K562 (cell line): ENCODE data around the gene SRPK1. TPM values are rescaled to one million over a fixed set of nuclear protein-coding genes. Genes with fewer than 3 reads are reported as not detected.

Source experiments
- BRD4 ChIP-seq: fragments of 200-600 bp; sonication (generic); IDR thresholded peaks from 2 replicates; pipeline ENCODE4 v1.6.1; 2017; ENCODE audit warnings: inconsistent platforms
- CBFA2T2 ChIP-seq: fragments of 450-650 bp; conservative IDR thresholded peaks from 2 replicates; pipeline ENCODE4 v1.6.1; 2017; ENCODE audit warnings: mild to moderate bottlenecking
- CC2D1A ChIP-seq: fragments of 450-650 bp; IDR thresholded peaks from 2 replicates; pipeline ENCODE4 v1.6.1; 2017; ENCODE audit warnings: mild to moderate bottlenecking
- CHCHD3 ChIP-seq: fragments of 250-450 bp; sonication (Bioruptor Pico); IDR thresholded peaks from 2 replicates; pipeline ENCODE4 v2.1.2; 2022; ENCODE audit warnings: mild to moderate bottlenecking
- FOXA1 ChIP-seq: fragments of 450-650 bp; IDR thresholded peaks from 2 replicates; pipeline ENCODE4 v1.6.1; 2016; ENCODE audit warnings: mild to moderate bottlenecking, borderline replicate concordance
- GATAD2B ChIP-seq: fragments of 450-650 bp; IDR thresholded peaks from 2 replicates; pipeline ENCODE4 v1.6.1; 2017; ENCODE audit warnings: mild to moderate bottlenecking, borderline replicate concordance
- IFI16 ChIP-seq: fragments of 250-450 bp; sonication (Bioruptor Pico); IDR thresholded peaks from 2 replicates; pipeline ENCODE4 v2.1.2; 2022; ENCODE audit warnings: mild to moderate bottlenecking, inconsistent platforms
- KLF13 ChIP-seq: fragments of 450-650 bp; IDR thresholded peaks from 2 replicates; pipeline ENCODE4 v1.6.1; 2016; ENCODE audit warnings: missing genetic modification characterization, low read depth, mild to moderate bottlenecking, missing compliant biosample characterization, moderate library complexity, borderline replicate concordance
- RBM15 ChIP-seq: fragments of 200-400 bp; formaldehyde crosslinking; IDR thresholded peaks from 2 replicates; pipeline ENCODE4 v1.6.1; 2018; ENCODE audit warnings: mild to moderate bottlenecking, low read length, moderate library complexity; ENCODE audit not compliant: insufficient read depth
- TAF1 ChIP-seq: IDR thresholded peaks from 2 replicates; pipeline ENCODE4 v1.6.1; 2011; ENCODE audit warnings: mild to moderate bottlenecking, low read length, moderate library complexity; ENCODE audit not compliant: insufficient read depth, control insufficient read depth, severe bottlenecking; ENCODE audit errors: extremely low read depth
- ZNF140 ChIP-seq: fragments of 250-450 bp; sonication (Bioruptor Pico); IDR thresholded peaks from 2 replicates; pipeline ENCODE4 v1.8.0; 2021; ENCODE audit warnings: moderate library complexity, mild to moderate bottlenecking, inconsistent platforms
- ZNF224 ChIP-seq: sonication (generic); formaldehyde crosslinking; IDR thresholded peaks from 2 replicates; pipeline ENCODE4 v1.8.0; 2022; ENCODE audit warnings: mild to moderate bottlenecking, missing genetic modification reagents
- ZNF785 ChIP-seq: fragments of 250-450 bp; sonication (Bioruptor Pico); IDR thresholded peaks from 2 replicates; pipeline ENCODE4 v1.4.0; 2020; ENCODE audit warnings: mild to moderate bottlenecking
- ZZZ3 ChIP-seq: fragments of 450-650 bp; IDR thresholded peaks from 2 replicates; pipeline ENCODE4 v1.6.1; 2016; ENCODE audit warnings: antibody characterized with exemption, mild to moderate bottlenecking, moderate library complexity
- polyA plus RNA-seq, 8 experiments: library from polyadenylated mRNA; depleted of rRNA in 4 of 8; stranded (reverse) in 5 of 8; unstranded in 3 of 8; fragments of >200 nt; fragmentation: Nextera tagmentation in 2 of 8; fragmentation: Illumina TruSeq in 1 of 8; extraction: Ambion mirVana in 2 of 8; extraction: Trizol in 1 of 8; gene quantifications; 2 replicates each; pipeline versions ENCODE4 v1.2.1 to v1.2.3, GENCODE V29; 2011 to 2014; ENCODE audit warnings: inconsistent platforms in 1 of 8, missing spikeins in 1 of 8
- total RNA-seq, 7 experiments: library from RNA; depleted of rRNA in 6 of 7; stranded (reverse); fragments of >200 nt in 6 of 7; fragmentation: Illumina TruSeq in 2 of 7; extraction: Trizol in 2 of 7; gene quantifications; 2 replicates each; pipeline versions ENCODE4 v1.2.1 to v1.2.3, GENCODE V29; 2011 to 2021; ENCODE audit warnings: low replicate concordance in 1 of 7
- TF ChIP-seq, protein P1 (sequence below), 2 experiments: fragments of 150-350 bp in 1 of 2; IDR thresholded peaks; 2 replicates each; pipeline ENCODE4 v1.6.1; 2012 to 2016; ENCODE audit warnings: low read depth in 2 of 2, low read length in 2 of 2, mild to moderate bottlenecking in 1 of 2, moderate library complexity in 1 of 2
- TF ChIP-seq, protein P2 (sequence below): sonication (generic); formaldehyde crosslinking; IDR thresholded peaks from 2 replicates; pipeline ENCODE4 v1.8.0; 2022; ENCODE audit warnings: mild to moderate bottlenecking, missing genetic modification reagents
- TF ChIP-seq, protein P3 (sequence below): fragments of 250-450 bp; sonication (Bioruptor Pico); IDR thresholded peaks from 2 replicates; pipeline ENCODE4 v1.5.0; 2021; ENCODE audit warnings: mild to moderate bottlenecking, borderline replicate concordance
- TF ChIP-seq, protein P4 (sequence below): fragments of 250-450 bp; sonication (Bioruptor Pico); IDR thresholded peaks from 2 replicates; pipeline ENCODE4 v1.8.0; 2021; ENCODE audit warnings: borderline replicate concordance, mild to moderate bottlenecking, moderate library complexity; ENCODE audit not compliant: poor library complexity, severe bottlenecking
- TF ChIP-seq, protein P5 (sequence below): fragments of 450-650 bp; formaldehyde crosslinking; IDR thresholded peaks from 2 replicates; pipeline ENCODE4 v1.4.0; 2022; ENCODE audit warnings: missing genetic modification characterization

Gene SRPK1
- total and polyA plus RNA-seq, 9 of the 15 experiments (the other 6 are each of a cell fraction or from before 2014, with no cell fraction given), result 99.6 to 185 (median 159) TPM

DNA sequence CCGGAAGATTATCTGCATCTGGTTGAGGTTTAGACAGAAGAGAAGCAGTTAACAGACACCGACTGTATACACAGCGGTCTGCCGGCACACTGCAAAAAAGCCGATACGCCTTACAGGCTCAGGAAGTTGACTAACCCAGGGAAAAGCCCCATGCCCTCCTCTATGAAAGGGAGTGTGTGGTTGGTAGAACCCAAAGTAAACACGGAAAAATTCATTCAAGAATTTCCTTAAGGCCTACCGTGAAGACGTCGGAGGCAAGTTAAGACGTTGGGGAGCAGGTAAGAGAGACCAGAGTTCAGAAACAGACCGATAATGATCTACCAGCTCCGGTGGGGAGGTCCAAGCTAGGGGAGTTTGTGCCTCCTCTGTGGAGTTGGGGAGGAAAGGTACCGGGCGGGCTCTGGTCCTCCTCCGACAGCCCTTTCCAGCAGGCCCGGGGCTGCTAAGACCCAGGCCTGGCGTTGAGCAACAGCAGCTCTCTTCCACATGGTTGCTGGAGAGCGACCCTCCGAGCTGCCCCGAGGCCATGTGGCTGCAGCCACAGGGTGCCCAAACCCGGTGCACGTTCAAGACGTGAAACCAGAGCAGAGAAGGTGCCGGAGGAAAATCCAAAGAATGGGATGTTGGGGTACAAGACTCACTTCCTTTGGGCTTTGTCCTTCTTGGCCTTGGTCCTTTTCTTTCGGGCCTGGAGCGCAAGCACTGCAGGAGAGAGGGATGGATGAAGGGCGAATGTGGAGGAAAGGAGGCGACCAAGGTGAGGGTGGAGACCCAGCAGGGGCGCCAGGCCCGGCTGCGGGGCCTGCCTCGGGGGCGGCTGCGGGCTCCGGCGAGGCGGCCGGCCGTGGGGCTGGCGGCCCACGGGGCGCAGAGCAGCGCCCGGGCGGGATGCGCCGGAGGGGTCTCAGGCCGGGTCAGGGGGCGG, 809 bp downstream of the SRPK1 start (continued):
- TF ChIP-seq, protein P1, sequence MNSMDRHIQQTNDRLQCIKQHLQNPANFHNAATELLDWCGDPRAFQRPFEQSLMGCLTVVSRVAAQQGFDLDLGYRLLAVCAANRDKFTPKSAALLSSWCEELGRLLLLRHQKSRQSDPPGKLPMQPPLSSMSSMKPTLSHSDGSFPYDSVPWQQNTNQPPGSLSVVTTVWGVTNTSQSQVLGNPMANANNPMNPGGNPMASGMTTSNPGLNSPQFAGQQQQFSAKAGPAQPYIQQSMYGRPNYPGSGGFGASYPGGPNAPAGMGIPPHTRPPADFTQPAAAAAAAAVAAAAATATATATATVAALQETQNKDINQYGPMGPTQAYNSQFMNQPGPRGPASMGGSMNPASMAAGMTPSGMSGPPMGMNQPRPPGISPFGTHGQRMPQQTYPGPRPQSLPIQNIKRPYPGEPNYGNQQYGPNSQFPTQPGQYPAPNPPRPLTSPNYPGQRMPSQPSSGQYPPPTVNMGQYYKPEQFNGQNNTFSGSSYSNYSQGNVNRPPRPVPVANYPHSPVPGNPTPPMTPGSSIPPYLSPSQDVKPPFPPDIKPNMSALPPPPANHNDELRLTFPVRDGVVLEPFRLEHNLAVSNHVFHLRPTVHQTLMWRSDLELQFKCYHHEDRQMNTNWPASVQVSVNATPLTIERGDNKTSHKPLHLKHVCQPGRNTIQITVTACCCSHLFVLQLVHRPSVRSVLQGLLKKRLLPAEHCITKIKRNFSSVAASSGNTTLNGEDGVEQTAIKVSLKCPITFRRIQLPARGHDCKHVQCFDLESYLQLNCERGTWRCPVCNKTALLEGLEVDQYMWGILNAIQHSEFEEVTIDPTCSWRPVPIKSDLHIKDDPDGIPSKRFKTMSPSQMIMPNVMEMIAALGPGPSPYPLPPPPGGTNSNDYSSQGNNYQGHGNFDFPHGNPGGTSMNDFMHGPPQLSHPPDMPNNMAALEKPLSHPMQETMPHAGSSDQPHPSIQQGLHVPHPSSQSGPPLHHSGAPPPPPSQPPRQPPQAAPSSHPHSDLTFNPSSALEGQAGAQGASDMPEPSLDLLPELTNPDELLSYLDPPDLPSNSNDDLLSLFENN (IDR thresholded peaks at IDR 0.05; ENCODE audit: low read depth in 2 of 2, low read length in 2 of 2), result peak in 1 of 2 experiments; percentile 22; a peak in 1 of 4 replicates
- TF ChIP-seq, protein P2, sequence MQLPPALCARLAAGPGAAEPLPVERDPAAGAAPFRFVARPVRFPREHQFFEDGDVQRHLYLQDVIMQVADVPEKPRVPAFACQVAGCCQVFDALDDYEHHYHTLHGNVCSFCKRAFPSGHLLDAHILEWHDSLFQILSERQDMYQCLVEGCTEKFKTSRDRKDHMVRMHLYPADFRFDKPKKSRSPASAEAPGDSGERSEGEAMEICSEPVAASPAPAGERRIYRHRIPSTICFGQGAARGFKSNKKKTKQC (CRISPR knock-in tag), result 0 out of 2 replicates have a peak, but pooled peaks have one; percentile 54
- TF ChIP-seq CBFA2T2, result no peak
- TF ChIP-seq, protein P3, sequence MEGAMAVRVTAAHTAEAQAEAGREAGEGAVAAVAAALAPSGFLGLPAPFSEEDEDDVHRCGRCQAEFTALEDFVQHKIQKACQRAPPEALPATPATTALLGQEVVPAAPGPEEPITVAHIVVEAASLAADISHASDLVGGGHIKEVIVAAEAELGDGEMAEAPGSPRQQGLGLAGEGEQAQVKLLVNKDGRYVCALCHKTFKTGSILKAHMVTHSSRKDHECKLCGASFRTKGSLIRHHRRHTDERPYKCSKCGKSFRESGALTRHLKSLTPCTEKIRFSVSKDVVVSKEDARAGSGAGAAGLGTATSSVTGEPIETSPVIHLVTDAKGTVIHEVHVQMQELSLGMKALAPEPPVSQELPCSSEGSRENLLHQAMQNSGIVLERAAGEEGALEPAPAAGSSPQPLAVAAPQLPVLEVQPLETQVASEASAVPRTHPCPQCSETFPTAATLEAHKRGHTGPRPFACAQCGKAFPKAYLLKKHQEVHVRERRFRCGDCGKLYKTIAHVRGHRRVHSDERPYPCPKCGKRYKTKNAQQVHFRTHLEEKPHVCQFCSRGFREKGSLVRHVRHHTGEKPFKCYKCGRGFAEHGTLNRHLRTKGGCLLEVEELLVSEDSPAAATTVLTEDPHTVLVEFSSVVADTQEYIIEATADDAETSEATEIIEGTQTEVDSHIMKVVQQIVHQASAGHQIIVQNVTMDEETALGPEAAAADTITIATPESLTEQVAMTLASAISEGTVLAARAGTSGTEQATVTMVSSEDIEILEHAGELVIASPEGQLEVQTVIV (CRISPR knock-in tag), result no peak
- no peak for TF ChIP-seq KLF13 (tag)
- TF ChIP-seq ZNF140 (CRISPR knock-in tag), result no peak
- no peak for TF ChIP-seq ZNF785 (CRISPR knock-in tag)
- TF ChIP-seq, protein P4, sequence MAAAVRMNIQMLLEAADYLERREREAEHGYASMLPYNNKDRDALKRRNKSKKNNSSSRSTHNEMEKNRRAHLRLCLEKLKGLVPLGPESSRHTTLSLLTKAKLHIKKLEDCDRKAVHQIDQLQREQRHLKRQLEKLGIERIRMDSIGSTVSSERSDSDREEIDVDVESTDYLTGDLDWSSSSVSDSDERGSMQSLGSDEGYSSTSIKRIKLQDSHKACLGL (CRISPR knock-in tag), result peak; percentile 58
- no peak for TF ChIP-seq BRD4
- no peak for TF ChIP-seq FOXA1
- TF ChIP-seq, protein P5, sequence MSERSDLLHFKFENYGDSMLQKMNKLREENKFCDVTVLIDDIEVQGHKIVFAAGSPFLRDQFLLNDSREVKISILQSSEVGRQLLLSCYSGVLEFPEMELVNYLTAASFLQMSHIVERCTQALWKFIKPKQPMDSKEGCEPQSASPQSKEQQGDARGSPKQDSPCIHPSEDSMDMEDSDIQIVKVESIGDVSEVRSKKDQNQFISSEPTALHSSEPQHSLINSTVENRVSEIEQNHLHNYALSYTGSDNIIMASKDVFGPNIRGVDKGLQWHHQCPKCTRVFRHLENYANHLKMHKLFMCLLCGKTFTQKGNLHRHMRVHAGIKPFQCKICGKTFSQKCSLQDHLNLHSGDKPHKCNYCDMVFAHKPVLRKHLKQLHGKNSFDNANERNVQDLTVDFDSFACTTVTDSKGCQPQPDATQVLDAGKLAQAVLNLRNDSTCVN (CRISPR knock-in tag), result no peak
- TF ChIP-seq ZNF224 (CRISPR knock-in tag), result no peak
- no peak for TF ChIP-seq CC2D1A
- 0 out of 2 replicates have a peak, but pooled peaks have one; percentile 46 for TF ChIP-seq GATAD2B
- TF ChIP-seq RBM15, result no peak
- TF ChIP-seq CHCHD3, result no peak
- TF ChIP-seq TAF1, result no peak
- TF ChIP-seq ZZZ3, result no peak
- TF ChIP-seq IFI16 (CRISPR knock-in tag), result no peak
